ENCODE results near the gene CYB561D1. TPM values are rescaled to one million over a fixed set of nuclear protein-coding genes. Genes with fewer than 3 reads are reported as not detected.

The CYB561D1 gene
- total RNA-seq, 2 donors from 2014 or later: 6.2 to 6.9 TPM

DNA sequence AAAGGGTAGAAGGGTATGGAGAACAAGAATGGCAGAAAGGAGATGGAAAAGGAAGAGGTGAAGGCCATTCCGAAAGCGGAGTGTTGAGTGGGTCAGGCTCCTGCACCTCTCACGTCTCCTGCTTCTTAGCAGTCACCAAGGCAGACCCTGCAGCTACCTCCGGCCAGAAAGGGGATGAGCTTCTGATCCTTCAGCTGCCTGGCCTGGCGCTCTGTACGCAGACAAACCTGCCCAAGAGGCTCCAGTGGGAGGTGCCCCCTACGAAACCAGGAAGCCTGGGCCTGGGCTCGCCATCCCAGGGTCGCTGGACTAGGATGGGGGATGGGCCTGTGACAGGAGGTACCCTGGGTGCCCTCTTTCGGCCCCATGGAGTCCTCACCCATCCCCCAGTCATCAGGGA, 48.8 kb downstream of the CYB561D1 start:
- no peak overlapping the region for H3K27ac ChIP-seq
- TF ChIP-seq, protein P1, sequence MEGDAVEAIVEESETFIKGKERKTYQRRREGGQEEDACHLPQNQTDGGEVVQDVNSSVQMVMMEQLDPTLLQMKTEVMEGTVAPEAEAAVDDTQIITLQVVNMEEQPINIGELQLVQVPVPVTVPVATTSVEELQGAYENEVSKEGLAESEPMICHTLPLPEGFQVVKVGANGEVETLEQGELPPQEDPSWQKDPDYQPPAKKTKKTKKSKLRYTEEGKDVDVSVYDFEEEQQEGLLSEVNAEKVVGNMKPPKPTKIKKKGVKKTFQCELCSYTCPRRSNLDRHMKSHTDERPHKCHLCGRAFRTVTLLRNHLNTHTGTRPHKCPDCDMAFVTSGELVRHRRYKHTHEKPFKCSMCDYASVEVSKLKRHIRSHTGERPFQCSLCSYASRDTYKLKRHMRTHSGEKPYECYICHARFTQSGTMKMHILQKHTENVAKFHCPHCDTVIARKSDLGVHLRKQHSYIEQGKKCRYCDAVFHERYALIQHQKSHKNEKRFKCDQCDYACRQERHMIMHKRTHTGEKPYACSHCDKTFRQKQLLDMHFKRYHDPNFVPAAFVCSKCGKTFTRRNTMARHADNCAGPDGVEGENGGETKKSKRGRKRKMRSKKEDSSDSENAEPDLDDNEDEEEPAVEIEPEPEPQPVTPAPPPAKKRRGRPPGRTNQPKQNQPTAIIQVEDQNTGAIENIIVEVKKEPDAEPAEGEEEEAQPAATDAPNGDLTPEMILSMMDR (IDR thresholded peaks at IDR 0.05): no peak
- no peak for TF ChIP-seq POLR2A (IDR thresholded peaks at IDR 0.05)
- ATAC-seq (no peak), DNase-seq (no peak)
- H3K4me1 ChIP-seq: peaks cover 11% of the 10 kb centered on the region
- no peaks in the 10 kb centered on the region for H3K36me3 ChIP-seq (replicated peaks in 1 of 2; ENCODE audit: insufficient read depth in 1 of 2, low read depth in 2 of 2)
- H3K27me3 ChIP-seq: no peaks in the 10 kb centered on the region
- H3K4me3 ChIP-seq: no peak overlapping the region
- intact Hi-C loops (cut with DNase I): loop anchor here (5.0 to 10.0 kb wide), 2 partner anchors 85 to 232 kb away; no protein-coding TSS in a partner anchor
- no peaks in the 10 kb centered on the region for H3K9me3 ChIP-seq
- WGBS, 2 donors: 84 to 91% methylated on average over 8 to 10 of the region's 10 CpGs

DNA sequence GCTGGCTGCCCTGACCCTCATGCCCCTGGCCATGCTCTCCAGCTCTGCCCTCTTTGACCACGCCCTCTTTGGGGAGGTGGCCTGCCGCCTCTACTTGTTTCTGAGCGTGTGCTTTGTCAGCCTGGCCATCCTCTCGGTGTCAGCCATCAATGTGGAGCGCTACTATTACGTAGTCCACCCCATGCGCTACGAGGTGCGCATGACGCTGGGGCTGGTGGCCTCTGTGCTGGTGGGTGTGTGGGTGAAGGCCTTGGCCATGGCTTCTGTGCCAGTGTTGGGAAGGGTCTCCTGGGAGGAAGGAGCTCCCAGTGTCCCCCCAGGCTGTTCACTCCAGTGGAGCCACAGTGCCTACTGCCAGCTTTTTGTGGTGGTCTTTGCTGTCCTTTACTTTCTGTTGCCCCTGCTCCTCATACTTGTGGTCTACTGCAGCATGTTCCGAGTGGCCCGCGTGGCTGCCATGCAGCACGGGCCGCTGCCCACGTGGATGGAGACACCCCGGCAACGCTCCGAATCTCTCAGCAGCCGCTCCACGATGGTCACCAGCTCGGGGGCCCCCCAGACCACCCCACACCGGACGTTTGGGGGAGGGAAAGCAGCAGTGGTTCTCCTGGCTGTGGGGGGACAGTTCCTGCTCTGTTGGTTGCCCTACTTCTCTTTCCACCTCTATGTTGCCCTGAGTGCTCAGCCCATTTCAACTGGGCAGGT, 49.5 kb downstream of the CYB561D1 start:
- DNase-seq (no peak), ATAC-seq (no peak)
- H3K4me3 ChIP-seq: no peak overlapping the region
- H3K27me3 ChIP-seq: no peaks in the 10 kb centered on the region
- H3K4me1 ChIP-seq: peaks cover 11% of the 10 kb centered on the region
- no peak for TF ChIP-seq POLR2A (IDR thresholded peaks at IDR 0.05)
- TF ChIP-seq, protein P1 (IDR thresholded peaks at IDR 0.05): no peak
- no peaks in the 10 kb centered on the region for H3K36me3 ChIP-seq (replicated peaks in 1 of 2; ENCODE audit: insufficient read depth in 1 of 2, low read depth in 2 of 2)
- H3K27ac ChIP-seq: no peak overlapping the region
- H3K9me3 ChIP-seq: no peaks in the 10 kb centered on the region
- intact Hi-C loops (cut with DNase I): loop anchor here (5.0 to 10.0 kb wide), 2 partner anchors 84 to 231 kb away; no protein-coding TSS in a partner anchor
- WGBS, 2 donors: 81 to 89% methylated on average over 22 of the region's 24 CpGs

DNA sequence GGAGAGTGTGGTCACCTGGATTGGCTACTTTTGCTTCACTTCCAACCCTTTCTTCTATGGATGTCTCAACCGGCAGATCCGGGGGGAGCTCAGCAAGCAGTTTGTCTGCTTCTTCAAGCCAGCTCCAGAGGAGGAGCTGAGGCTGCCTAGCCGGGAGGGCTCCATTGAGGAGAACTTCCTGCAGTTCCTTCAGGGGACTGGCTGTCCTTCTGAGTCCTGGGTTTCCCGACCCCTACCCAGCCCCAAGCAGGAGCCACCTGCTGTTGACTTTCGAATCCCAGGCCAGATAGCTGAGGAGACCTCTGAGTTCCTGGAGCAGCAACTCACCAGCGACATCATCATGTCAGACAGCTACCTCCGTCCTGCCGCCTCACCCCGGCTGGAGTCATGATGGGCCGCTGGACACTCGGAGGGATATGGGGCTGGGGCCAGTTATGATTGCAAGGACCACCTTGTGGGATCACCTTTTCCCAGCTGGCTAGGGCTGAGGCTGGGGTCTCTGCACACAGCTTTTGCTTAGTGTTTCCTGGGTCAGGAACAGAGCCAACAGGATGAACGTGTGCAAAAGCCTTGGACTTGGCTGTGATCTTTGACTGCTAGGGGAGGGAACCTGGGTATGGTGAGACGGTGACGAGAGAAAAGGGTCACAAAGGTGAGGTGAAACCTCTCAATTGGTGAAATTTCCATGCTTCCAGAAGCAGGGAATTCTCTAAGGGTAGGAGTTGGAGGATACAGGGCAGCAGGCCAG, 50.3 kb downstream of the CYB561D1 start:
- ATAC-seq (no peak), DNase-seq (no peak)
- H3K36me3 ChIP-seq (replicated peaks in 1 of 2; ENCODE audit: insufficient read depth in 1 of 2, low read depth in 2 of 2): no peaks in the 10 kb centered on the region
- no peaks in the 10 kb centered on the region for H3K9me3 ChIP-seq
- H3K4me1 ChIP-seq: peaks cover 11% of the 10 kb centered on the region
- H3K27me3 ChIP-seq: no peaks in the 10 kb centered on the region
- 68 to 69% methylated on average over 6 to 12 of the region's 14 CpGs for WGBS, 2 donors
- H3K4me3 ChIP-seq: no peak overlapping the region
- H3K27ac ChIP-seq: no peak overlapping the region
- TF ChIP-seq, protein P1 (IDR thresholded peaks at IDR 0.05): no peak
- TF ChIP-seq POLR2A (IDR thresholded peaks at IDR 0.05): no peak
- intact Hi-C loops (cut with DNase I): loop anchor here (5.0 to 10.0 kb wide), 2 partner anchors 83 to 231 kb away; no protein-coding TSS in a partner anchor

DNA sequence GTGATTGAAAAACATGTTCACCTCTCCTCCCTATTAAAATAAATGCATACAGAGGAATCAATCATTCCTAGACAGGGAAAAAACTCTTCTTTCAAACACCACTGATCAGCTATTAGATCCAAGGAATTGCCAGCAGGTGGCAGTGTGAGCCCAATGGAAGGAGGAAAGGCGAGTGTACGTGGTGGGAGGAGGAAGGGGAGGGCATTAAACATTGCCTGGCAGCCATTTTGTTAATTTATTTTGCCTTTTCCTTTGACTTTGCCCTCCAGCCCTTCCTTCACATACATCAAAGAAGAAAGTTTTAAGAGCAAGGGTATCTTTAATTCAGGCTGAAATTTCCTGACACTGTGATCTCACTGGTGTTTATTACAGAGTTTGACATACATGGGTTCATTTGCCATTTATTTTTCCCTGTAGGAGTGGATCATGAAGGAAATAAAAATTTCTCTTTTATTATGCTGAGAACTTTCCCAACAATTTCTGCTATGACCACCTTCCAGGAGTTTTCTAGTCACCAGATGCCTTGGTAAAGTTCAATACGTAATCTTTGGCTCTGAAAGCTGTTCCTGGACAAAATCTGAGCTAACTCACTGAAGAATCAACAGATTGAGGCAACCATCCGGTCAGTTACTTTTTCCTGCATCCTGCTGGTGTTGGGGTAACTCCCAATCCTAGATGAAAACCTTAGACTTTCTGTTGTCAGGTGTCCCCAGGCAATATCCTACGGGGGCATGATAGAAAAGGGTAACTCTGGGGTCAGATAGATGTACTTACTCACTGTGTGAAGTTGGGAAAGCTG, 52.6 kb downstream of the CYB561D1 start:
- H3K27ac ChIP-seq: peak overlapping the region; percentile 72 to 98 (median 96)
- H3K4me1 ChIP-seq: peaks cover 32% of the 10 kb centered on the region
- TF ChIP-seq, protein P1 (IDR thresholded peaks at IDR 0.05): peak; percentile 59 to 98 (median 96)
- no peak for TF ChIP-seq POLR2A (IDR thresholded peaks at IDR 0.05)
- H3K4me3 ChIP-seq: no peak overlapping the region
- intact Hi-C loops (cut with DNase I): loop anchor here (10.0 kb wide), 1 partner anchor 228 kb away; no protein-coding TSS in a partner anchor
- no peaks in the 10 kb centered on the region for H3K36me3 ChIP-seq (replicated peaks in 1 of 2; ENCODE audit: insufficient read depth in 1 of 2, low read depth in 2 of 2)
- 9 to 10% methylated on average over 5 of the region's 5 CpGs for WGBS, 2 donors
- ATAC-seq (peak; percentile 79), DNase-seq (peak; percentile 92 to 94 (median 94))
- no peaks in the 10 kb centered on the region for H3K9me3 ChIP-seq
- no peaks in the 10 kb centered on the region for H3K27me3 ChIP-seq

All from body of pancreas (tissue), 4 donors.